ENCODE data around the gene SPDYE1. TPM values are rescaled to one million over a fixed set of nuclear protein-coding genes. Genes with fewer than 3 reads are reported as not detected.
"Not testable (repeated sequence)": the region's sequence is repeated elsewhere in the genome, so short reads cannot be mapped to it uniquely, and the experiment has no call there.

The SPDYE1 gene, protein sequence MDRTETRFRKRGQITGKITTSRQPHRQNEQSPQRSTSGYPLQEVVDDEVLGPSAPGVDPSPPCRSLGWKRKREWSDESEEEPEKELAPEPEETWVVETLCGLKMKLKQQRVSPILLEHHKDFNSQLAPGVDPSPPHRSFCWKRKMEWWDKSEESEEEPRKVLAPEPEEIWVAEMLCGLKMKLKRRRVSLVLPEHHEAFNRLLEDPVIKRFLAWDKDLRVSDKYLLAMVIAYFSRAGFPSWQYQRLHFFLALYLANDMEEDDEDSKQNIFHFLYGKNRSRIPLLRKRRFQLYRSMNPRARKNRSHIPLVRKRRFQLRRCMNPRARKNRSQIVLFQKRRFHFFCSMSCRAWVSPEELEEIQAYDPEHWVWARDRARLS
- total RNA-seq (not detected), polyA plus RNA-seq (not detected)
- long read RNA-seq, donor 1 = 0 reads
- long read RNA-seq, donor 2, partial matches to known transcripts = 0 of 3 reads
- long read RNA-seq, donor 2, other reads (novel, unspliced or antisense) = 3 of 3 reads

DNA sequence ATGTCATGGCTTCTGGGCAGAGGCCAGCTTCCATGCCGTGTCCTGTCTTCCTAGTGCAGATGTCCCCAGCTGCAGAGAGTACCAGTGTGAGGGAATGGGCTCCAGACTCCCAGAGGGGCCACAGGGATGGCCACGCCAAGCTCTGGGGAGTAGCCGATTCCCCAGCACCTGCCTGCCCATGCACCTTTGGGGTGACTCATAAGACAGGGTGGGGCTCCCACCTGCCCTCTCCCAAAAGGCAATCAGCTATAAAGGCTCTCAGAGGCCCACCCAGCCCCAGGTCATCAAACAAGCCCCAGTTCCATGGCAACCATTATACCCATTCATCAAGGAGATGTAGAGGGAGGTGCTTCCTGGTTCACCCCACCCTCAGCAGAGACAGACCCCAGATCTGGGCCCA lies at the start of gene SPDYE1:
SPDYE1 (plus strand) TSS at position 366 of the 400 bp plus-strand sequence. CDS start 2,053 bp downstream, outside the sequence.
- DNase-seq; H3K36me3 ChIP-seq (ENCODE audit: insufficient read depth in 1 of 2, low read depth in 1 of 2); H3K4me3 ChIP-seq; H3K27ac ChIP-seq; H3K4me1 ChIP-seq; H3K9me3 ChIP-seq; H3K27me3 ChIP-seq (ENCODE audit: insufficient read depth in 3 of 3, low read length in 2 of 3); intact Hi-C loops (cut with DNase I): not testable (repeated sequence)
- WGBS, 3 donors = 84 to 91% (median 85%) methylated on average over 3 of the region's 3 CpGs
- peak in 2 of 4 donors; percentile 24 to 33 for ATAC-seq

DNA sequence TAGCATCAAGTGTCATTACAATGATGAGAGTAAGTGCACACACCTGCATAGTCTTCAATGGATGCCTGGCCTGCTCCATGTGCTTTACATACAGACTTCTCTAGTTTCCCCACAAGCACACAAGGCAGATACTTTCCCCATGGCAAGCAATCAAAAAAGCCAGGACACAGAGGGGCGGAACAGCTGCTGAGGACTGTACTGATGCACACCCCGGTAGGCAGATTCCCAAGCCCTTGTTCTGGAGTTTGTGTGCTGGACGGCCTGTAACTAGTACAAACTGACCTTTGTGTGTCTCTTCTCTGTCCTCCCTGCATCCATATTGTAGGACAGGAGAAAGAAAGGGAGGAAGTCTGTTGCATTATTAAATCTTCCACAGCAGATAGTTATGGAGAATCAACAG lies 45.7 kb upstream of the SPDYE1 start:
- Histone ChIP-seq H3K4me3 (no peak overlapping the region), H3K27me3 (ENCODE audit: insufficient read depth in 3 of 3, low read length in 2 of 3) (no peaks in the 10 kb centered on the region), H3K9me3 (no peaks in the 10 kb centered on the region), H3K36me3 (ENCODE audit: insufficient read depth in 1 of 2, low read depth in 1 of 2) (peaks cover 0 to 87% of the 10 kb centered on the region in 2 donors), H3K4me1 (no peaks in the 10 kb centered on the region), H3K27ac (no peak overlapping the region)
- peak in 2 of 4 donors; percentile 21 to 30 for ATAC-seq
- DNase-seq = no peak
- intact Hi-C loops (cut with DNase I) = no loop called here
- 39 to 49% (median 40%) methylated on average over 3 of the region's 3 CpGs for whole genome bisulfite sequencing, 3 donors
- TF ChIP-seq, protein P1, sequence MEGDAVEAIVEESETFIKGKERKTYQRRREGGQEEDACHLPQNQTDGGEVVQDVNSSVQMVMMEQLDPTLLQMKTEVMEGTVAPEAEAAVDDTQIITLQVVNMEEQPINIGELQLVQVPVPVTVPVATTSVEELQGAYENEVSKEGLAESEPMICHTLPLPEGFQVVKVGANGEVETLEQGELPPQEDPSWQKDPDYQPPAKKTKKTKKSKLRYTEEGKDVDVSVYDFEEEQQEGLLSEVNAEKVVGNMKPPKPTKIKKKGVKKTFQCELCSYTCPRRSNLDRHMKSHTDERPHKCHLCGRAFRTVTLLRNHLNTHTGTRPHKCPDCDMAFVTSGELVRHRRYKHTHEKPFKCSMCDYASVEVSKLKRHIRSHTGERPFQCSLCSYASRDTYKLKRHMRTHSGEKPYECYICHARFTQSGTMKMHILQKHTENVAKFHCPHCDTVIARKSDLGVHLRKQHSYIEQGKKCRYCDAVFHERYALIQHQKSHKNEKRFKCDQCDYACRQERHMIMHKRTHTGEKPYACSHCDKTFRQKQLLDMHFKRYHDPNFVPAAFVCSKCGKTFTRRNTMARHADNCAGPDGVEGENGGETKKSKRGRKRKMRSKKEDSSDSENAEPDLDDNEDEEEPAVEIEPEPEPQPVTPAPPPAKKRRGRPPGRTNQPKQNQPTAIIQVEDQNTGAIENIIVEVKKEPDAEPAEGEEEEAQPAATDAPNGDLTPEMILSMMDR (IDR thresholded peaks at IDR 0.05) = no peak

DNA sequence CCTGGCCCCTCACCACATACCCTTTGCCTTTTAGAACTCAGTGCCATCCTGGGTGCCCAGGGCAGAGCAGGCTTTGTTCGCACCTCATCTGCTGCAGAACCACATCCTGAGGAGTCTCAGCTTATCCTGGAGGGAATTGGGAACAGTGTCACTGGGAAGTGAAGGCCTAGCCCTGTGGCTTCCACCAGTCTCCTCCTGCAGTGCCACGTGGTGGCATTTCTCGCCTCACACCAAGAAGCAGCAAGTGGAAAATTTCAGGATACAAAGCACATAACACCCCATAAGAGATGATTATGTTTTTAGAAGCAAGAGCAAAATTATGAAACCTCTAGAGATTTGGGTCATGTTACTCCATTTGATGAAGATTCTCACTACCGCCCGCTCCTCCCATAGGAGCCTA lies 44.6 kb upstream of the SPDYE1 start:
- intact Hi-C loops (cut with DNase I) = no loop called here
- TF ChIP-seq, protein P1 (IDR thresholded peaks at IDR 0.05) = no peak
- H3K36me3 ChIP-seq (ENCODE audit: insufficient read depth in 1 of 2, low read depth in 1 of 2) = peaks cover 0 to 81% of the 10 kb centered on the region in 2 donors
- no peak for ATAC-seq
- H3K9me3 ChIP-seq = no peaks in the 10 kb centered on the region
- 95 to 97% (median 96%) methylated on average over 5 of the region's 5 CpGs for WGBS, 3 donors
- no peak overlapping the region for H3K4me3 ChIP-seq
- H3K27me3 ChIP-seq (ENCODE audit: insufficient read depth in 3 of 3, low read length in 2 of 3) = no peaks in the 10 kb centered on the region
- no peak for DNase-seq
- H3K27ac ChIP-seq = no peak overlapping the region
- H3K4me1 ChIP-seq = no peaks in the 10 kb centered on the region

DNA sequence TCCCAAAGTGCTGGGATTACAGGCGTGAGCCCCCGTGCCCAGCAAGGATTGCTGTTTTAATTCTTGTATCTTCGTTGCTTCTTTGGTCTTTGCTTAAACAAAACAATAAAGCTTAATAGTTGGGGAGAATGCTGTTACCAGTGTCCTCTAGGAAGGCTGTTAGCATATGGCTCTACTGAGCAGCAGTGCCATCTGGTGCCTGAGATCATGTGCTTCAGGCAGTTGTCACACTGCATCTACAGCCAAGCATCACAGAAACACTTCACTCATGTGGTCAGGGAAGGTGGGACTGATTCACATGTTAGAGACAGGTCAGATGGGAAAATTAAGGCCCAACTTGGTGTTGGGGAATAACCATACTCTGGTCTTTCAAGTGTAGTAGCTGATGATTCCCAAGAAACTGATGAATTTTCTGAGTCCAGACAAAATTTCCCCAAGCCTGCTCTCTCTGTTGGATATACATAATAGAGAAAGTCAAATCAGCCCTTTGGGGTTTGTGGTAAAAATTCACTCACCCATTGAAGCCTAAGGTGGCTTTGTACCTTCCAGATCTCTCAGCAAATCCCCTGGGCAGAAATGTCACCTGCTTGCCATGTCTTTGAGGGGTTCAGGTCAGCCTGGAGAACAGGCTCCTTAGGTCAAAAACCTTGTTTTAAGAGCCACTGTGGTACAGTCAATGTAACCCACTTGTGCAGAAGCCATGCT lies 43.0 kb upstream of the SPDYE1 start:
- peak; percentile 76 to 83 (median 81) for ATAC-seq
- no peak overlapping the region for H3K4me3 ChIP-seq
- no peaks in the 10 kb centered on the region for H3K27me3 ChIP-seq (ENCODE audit: insufficient read depth in 3 of 3, low read length in 2 of 3)
- intact Hi-C loops (cut with DNase I) = no loop called here
- H3K36me3 ChIP-seq (ENCODE audit: insufficient read depth in 1 of 2, low read depth in 1 of 2) = peaks cover 0 to 65% of the 10 kb centered on the region in 2 donors
- no peaks in the 10 kb centered on the region for H3K9me3 ChIP-seq
- no peak overlapping the region for H3K27ac ChIP-seq
- no peak for DNase-seq
- 63 to 77% (median 65%) methylated on average over 3 of the region's 3 CpGs for WGBS, 3 donors
- H3K4me1 ChIP-seq = no peaks in the 10 kb centered on the region
- TF ChIP-seq, protein P1 (IDR thresholded peaks at IDR 0.05) = peak; percentile 38

DNA sequence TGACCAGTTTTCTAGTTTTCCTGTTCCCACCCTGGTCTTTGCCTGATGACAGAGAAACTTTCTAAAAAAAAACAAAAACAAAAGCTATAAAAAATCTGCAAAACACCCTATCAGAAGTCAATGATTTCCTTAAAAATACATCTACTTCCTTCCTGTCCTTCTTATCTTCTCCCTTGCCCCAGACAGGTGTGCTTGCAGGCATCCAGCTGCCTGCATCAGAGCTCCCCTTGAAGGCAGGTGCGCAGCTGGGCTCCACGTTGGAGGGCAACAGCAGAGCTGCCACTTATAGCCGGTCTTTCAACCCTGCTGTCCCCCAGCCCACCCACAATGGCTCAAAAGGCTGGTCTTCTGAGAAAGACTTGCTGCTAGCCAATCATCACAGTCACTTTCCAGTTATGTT lies 41.7 kb upstream of the SPDYE1 start:
- Histone ChIP-seq H3K27ac (no peak overlapping the region), H3K4me1 (no peaks in the 10 kb centered on the region), H3K36me3 (ENCODE audit: insufficient read depth in 1 of 2, low read depth in 1 of 2) (peaks cover 0 to 51% of the 10 kb centered on the region in 2 donors), H3K27me3 (ENCODE audit: insufficient read depth in 3 of 3, low read length in 2 of 3) (no peaks in the 10 kb centered on the region), H3K4me3 (no peak overlapping the region), H3K9me3 (no peaks in the 10 kb centered on the region)
- DNase-seq (no peak), ATAC-seq (no peak)
- 70 to 76% (median 74%) methylated on average over 3 of the region's 3 CpGs for WGBS, 3 donors
- intact Hi-C loops (cut with DNase I) = no loop called here
- TF ChIP-seq, protein P1 (IDR thresholded peaks at IDR 0.05) = no peak

Measured in psoas muscle (tissue), 8 donors.